Measurements from ENCODE around the gene DLGAP1.

The DLGAP1 gene

DNA sequence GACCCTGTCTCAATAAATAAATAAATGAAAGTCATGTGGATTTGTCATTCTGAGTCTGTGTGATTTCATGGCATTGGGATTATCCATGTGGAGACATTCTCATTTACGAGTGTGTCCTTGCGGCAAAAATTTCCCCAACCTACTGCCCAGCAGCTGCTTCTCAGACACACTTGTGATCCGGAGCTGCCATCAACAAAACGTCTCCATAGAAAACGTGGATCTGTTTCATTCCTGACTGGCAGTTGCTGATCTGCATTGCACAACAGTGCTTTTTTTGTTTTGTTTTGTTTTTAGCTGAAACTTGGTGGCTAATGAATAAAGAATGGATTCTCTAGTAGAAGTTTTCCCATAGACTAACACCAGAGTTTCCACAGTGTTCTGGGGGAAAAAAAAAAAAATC is 930.4 kb downstream of the DLGAP1 start:
- Histone ChIP-seq H3K27ac (no peak overlapping the region), H3K4me3 (ENCODE audit: low read depth, low read length) (no peak overlapping the region), H3K27me3 (ENCODE audit: insufficient read depth, low read depth, severe bottlenecking) (no peaks in the 10 kb centered on the region), H3K36me3 (no peaks in the 10 kb centered on the region), H3K9me3 (ENCODE audit: severe bottlenecking) (peaks cover 4% of the 10 kb centered on the region)
- no peak for DNase-seq
- TF ChIP-seq, protein P1, sequence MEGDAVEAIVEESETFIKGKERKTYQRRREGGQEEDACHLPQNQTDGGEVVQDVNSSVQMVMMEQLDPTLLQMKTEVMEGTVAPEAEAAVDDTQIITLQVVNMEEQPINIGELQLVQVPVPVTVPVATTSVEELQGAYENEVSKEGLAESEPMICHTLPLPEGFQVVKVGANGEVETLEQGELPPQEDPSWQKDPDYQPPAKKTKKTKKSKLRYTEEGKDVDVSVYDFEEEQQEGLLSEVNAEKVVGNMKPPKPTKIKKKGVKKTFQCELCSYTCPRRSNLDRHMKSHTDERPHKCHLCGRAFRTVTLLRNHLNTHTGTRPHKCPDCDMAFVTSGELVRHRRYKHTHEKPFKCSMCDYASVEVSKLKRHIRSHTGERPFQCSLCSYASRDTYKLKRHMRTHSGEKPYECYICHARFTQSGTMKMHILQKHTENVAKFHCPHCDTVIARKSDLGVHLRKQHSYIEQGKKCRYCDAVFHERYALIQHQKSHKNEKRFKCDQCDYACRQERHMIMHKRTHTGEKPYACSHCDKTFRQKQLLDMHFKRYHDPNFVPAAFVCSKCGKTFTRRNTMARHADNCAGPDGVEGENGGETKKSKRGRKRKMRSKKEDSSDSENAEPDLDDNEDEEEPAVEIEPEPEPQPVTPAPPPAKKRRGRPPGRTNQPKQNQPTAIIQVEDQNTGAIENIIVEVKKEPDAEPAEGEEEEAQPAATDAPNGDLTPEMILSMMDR (IDR thresholded peaks at IDR 0.05; ENCODE audit: low read depth, low read length): no peak

DNA sequence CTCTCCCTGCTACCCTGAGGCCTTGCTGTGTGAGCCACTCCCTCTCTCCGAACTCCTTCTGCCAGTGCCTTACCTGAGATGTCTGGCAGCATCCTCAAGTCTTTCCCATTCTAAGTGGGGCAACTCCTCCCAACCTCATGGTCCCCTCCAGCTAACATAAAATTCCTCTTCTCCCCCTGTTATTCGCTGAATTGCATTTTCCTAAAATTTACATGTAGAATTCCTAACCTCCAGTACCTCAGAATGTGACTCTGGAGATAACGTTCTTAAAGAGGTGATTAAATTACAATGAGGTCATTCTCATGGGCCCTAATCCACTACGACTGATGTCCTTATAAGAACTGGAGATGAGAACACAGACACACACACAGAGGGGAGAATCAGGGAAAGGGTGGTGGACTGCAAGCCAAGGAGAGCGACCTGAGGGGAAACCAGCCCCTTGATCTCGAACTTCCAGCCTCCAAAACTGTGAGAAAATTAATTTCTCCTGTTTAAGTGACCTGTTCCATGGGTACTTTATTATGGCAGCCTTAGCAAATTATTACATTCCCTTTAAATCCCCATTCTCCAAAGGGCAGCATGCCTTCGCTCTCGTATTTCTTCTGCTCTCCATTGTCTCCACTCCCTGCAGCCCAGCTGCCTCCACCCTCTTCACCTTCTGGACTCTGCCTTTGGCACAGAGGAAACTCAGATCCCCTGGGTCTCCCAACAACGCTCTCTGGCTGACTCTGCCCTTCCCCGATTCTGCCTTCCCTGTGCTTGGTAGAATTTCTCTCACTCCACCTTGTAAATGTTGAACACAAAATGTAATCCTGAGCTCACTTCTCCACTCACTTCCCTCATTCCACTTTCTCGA is 934.6 kb downstream of the DLGAP1 start:
- Histone ChIP-seq H3K27ac (no peak overlapping the region), H3K36me3 (no peaks in the 10 kb centered on the region), H3K27me3 (ENCODE audit: insufficient read depth, low read depth, severe bottlenecking) (no peaks in the 10 kb centered on the region), H3K9me3 (ENCODE audit: severe bottlenecking) (peaks cover 6% of the 10 kb centered on the region), H3K4me3 (ENCODE audit: low read depth, low read length) (no peak overlapping the region)
- TF ChIP-seq, protein P1 (IDR thresholded peaks at IDR 0.05; ENCODE audit: low read depth, low read length): no peak
- no peak for DNase-seq

DNA sequence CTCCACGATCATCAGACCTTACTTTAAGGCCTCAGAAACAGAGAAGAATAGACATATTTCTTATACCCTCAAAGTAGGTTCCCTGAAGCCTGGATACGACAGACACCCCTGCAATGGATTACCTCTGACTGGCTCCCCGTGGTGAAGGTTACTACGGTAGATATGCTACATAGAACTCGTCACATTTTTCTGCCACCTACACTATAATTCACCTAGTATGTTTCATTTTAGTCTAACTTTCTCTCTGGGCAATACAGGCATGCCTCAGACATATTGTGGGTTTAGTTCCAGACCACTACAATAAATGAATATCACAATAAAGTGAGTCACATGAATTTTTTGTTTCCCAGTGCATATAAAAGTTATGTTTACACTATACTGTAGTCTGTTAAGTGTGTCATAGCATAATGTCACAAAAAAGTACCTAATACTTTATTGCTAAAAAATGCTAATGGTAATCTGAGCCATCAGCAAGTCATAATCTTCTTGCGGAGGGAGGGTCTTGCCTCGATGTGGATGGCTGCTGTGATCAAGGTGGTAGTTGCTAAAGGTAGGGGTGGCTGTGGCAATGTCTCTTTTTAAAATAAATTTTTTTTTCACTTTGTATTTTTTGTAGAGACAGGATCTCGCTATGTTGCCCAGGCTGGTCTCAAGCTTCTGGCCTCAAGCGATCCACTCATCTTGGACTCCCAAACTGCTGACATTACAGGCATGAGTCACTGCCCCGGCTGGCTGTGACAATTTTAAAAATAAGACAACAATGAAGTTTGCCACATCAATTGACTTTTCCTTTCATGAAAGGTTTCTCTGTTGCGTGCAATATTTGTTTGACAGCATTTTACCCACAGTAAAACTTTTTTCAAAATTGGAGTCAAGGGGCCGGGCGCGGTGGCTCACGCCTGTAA is 940.5 kb downstream of the DLGAP1 start:
- Histone ChIP-seq H3K9me3 (ENCODE audit: severe bottlenecking) (peaks cover 2% of the 10 kb centered on the region), H3K4me3 (ENCODE audit: low read depth, low read length) (no peak overlapping the region), H3K27ac (no peak overlapping the region), H3K36me3 (no peaks in the 10 kb centered on the region), H3K27me3 (ENCODE audit: insufficient read depth, low read depth, severe bottlenecking) (no peaks in the 10 kb centered on the region)
- TF ChIP-seq, protein P1 (IDR thresholded peaks at IDR 0.05; ENCODE audit: low read depth, low read length): no peak
- DNase-seq: no peak

DNA sequence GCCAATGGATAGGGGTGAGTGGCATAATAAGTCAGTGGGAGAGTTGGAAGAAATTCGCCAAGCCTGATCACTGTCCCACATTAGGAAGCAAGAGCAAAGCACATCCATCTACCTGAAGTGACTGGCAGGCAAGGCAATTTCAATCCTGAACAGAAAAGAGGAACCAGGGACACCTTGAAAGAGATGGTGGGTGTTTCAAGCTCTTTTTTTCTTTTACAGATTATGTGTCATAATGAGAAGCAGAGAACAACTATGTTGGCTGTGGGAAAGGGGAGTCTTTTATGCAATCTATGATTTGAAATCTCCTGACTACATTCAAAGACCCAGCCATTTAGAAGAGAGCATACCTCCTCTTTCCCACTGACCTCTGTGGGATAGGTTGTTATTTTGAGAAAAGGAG is 941.6 kb downstream of the DLGAP1 start:
- H3K27ac ChIP-seq: no peak overlapping the region
- no peak for DNase-seq

DNA sequence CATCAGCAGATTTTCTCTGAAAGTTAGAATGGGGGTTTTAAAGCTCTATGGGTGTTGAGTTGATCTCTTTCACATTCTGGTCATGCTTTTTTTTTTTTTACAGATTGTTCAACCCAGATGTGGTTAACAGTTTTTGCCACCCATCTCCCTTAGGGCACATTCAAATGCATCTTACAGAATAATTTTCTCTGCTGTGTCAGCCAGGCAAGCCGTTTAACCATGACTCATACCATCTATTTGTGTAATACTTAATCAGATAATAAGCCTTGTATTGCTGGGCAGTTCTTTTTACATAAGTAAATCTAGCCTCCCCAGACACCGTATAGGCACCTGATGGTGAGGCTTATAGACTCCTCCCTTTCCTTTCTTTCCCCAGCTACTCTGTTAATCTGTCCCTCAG is 943.1 kb downstream of the DLGAP1 start:
- no peak overlapping the region for H3K4me3 ChIP-seq (ENCODE audit: low read depth, low read length)
- H3K27me3 ChIP-seq (ENCODE audit: insufficient read depth, low read depth, severe bottlenecking): no peaks in the 10 kb centered on the region
- H3K36me3 ChIP-seq: no peaks in the 10 kb centered on the region
- DNase-seq: no peak
- no peak overlapping the region for H3K27ac ChIP-seq
- H3K9me3 ChIP-seq (ENCODE audit: severe bottlenecking): peaks cover 2% of the 10 kb centered on the region
- TF ChIP-seq, protein P1 (IDR thresholded peaks at IDR 0.05; ENCODE audit: low read depth, low read length): no peak

More for the DNA sequence above, 941.6 kb downstream of the DLGAP1 start:
- TF ChIP-seq, protein P1 (IDR thresholded peaks at IDR 0.05; ENCODE audit: low read depth, low read length): no peak
- H3K4me3 ChIP-seq (ENCODE audit: low read depth, low read length): no peak overlapping the region
- peaks cover 2% of the 10 kb centered on the region for H3K9me3 ChIP-seq (ENCODE audit: severe bottlenecking)
- no peaks in the 10 kb centered on the region for H3K27me3 ChIP-seq (ENCODE audit: insufficient read depth, low read depth, severe bottlenecking)
- H3K36me3 ChIP-seq: no peaks in the 10 kb centered on the region

Measured in WERI-Rb-1 (cell line).